EL (cell line): ENCODE results near the gene FEV.
A peak's percentile ranks its signal among the peaks of the same experiment; 100 is the strongest.

Experiments
- DNase-seq: peaks from one replicate; pipeline ENCODE4 v3.0.0-alpha.2; 2016

Gene FEV

GRCh38 chr2:218992196-218992595, 7.2 kb upstream of the FEV start:
- no peak for DNase-seq

GRCh38 chr2:218991674-218992168, 6.7 kb upstream of the FEV start:
- peak; percentile 33 for DNase-seq

GRCh38 chr2:218990612-218991011, 5.6 kb upstream of the FEV start:
- DNase-seq: no peak

GRCh38 chr2:218990052-218990451, 5.1 kb upstream of the FEV start:
- DNase-seq: no peak

GRCh38 chr2:218988650-218989049, 3.7 kb upstream of the FEV start:
- no peak for DNase-seq

GRCh38 chr2:218988164-218988563, 3.2 kb upstream of the FEV start:
- DNase-seq: no peak

GRCh38 chr2:218986148-218986761, 1.3 kb upstream of the FEV start:
- DNase-seq: no peak

GRCh38 chr2:218985325-218986091, 524 bp upstream of the FEV start:
- no peak for DNase-seq

- DNase-seq: no peak
Observed at GRCh38 chr2:218984239-218985020, 554 bp downstream of the FEV start.

GRCh38 chr2:218983934-218984238, 1.1 kb downstream of the FEV start:
- no peak for DNase-seq

- DNase-seq: no peak
Observed at GRCh38 chr2:218983263-218983933, 1.6 kb downstream of the FEV start.

- no peak for DNase-seq
Observed at GRCh38 chr2:218982586-218983262, 2.3 kb downstream of the FEV start.

GRCh38 chr2:218981881-218982585, 3.0 kb downstream of the FEV start:
- peak; percentile 30 for DNase-seq

GRCh38 chr2:218981390-218981880, 3.5 kb downstream of the FEV start:
- no peak for DNase-seq

- DNase-seq: no peak
Observed at GRCh38 chr2:218980735-218981389, 4.1 kb downstream of the FEV start.

- peak; percentile 75 for DNase-seq
Observed at GRCh38 chr2:218979846-218980734, 4.9 kb downstream of the FEV start.

GRCh38 chr2:218975060-218975777, 9.8 kb downstream of the FEV start:
- no peak for DNase-seq

GRCh38 chr2:218970894-218971293, 14.1 kb downstream of the FEV start:
- DNase-seq: no peak

- DNase-seq: peak; percentile 72
Observed at GRCh38 chr2:218964041-218964771, 20.8 kb downstream of the FEV start.
